Measurements from ENCODE around the gene CAMK2A.

CAMK2A gene

DNA sequence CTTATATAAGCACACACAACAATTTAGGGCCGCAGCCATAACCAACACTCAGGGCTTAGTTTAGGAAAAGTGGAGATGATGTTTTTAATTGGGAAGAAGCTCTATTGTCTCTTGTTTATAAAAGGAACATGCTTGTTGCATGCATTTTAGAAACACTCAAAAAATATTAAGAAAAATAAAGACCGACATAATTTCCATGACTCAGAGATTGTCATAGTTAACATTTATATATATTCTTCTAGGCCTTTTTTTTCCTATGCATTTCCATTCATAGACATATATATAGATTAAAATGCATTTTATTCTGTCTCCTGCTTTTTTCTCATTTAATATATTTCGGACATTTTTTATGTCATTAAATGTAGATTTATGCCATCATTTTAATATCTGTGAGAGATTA is 26.7 kb upstream of the CAMK2A start:
- DNase-seq (ENCODE audit: low read depth): no peak

DNA sequence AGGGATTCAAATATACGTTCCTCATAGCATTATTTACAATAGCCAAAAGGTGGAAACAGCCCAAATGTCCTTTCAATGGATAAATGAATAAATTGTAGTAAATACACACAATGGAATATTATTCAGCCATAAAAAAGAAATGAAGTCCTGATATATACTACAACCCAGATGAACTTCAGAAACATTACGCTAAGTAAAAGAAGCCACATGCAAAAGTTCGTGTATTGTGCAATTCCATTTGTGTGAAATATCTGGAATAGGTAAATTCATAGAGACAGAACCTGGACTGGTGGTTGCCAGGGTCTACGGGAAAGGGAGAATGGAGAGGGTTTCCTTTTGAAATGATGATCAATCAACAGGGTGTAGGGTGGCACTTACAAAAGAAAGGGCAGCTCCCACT is 25.7 kb upstream of the CAMK2A start:
- DNase-seq (ENCODE audit: low read depth): no peak

DNA sequence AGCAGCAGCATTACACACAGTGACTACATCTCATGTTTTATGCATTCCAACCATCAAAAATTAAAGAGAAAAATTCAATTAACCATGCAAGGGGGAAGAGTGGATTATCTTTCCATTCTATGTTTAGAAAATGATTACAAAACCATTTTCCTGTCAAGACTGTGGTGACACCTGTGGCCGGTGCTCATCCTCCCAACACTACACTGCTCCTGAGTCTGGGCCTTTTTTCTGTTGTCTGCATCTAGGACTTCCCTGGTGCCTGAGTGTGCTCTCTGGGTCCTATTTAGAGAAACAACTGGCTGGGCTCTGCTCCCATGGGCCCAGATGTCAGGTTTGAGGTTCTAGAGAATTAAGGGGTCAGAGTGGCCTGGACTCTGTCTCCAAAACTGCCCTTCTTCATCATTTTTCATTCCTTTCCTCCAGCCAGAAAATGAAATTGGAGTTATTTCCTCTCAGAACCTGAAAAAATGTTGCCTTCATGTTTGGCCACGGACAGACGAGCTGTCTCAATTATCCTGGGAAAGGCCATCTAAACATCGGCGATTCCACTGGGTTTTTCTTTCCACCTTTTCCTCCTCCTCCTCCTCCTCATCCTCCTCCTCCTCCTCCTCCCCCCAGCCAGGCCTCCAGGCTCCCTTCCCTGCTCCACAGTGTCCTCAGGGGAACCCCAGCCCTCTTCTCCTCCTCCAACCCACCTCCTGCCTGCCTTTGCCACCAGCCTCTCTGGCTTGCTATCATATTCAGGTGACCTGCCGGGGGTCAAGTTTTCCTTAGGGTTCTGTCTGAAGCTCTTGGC is 24.5 kb upstream of the CAMK2A start:
- DNase-seq (ENCODE audit: low read depth): no peak

DNA sequence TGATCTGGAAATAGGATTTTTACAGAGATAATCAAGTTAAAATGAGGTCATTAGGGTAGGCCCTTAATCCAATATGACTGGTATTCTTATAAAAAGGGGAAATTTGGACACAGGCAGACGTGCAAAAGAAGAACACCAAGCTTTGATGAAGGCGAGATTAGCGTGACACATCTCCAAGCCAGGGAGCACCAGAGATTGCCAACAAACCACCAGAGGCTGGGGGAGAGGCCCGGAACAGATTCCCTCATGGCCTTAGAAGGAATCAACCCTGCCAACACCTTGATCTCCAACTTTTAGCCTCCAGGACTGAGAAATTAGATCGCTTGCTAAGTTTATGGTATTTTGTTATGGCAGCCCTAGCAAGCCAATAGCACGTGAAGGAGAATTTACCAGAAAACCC is 23.9 kb upstream of the CAMK2A start:
- DNase-seq (ENCODE audit: low read depth): no peak

DNA sequence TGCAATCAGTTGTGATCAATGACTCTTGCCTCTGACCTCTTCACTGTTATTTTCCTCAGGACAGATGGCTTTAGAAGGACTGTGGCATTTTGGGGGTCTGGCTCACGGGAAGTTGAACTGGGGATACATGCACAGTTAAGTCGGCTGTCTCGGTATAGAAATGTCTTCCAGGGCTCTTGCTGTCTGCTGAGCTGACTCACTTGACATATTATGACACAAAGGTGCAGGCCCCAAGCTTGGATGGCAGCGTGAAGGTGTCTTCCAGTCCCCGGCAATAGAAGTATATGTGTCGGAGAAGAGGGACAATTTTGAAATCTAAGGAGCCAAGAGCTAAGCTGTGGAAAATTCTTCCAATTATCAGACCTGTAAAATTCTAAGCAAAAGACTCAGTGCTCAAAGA is 22.9 kb upstream of the CAMK2A start:
- DNase-seq (ENCODE audit: low read depth): no peak

DNA sequence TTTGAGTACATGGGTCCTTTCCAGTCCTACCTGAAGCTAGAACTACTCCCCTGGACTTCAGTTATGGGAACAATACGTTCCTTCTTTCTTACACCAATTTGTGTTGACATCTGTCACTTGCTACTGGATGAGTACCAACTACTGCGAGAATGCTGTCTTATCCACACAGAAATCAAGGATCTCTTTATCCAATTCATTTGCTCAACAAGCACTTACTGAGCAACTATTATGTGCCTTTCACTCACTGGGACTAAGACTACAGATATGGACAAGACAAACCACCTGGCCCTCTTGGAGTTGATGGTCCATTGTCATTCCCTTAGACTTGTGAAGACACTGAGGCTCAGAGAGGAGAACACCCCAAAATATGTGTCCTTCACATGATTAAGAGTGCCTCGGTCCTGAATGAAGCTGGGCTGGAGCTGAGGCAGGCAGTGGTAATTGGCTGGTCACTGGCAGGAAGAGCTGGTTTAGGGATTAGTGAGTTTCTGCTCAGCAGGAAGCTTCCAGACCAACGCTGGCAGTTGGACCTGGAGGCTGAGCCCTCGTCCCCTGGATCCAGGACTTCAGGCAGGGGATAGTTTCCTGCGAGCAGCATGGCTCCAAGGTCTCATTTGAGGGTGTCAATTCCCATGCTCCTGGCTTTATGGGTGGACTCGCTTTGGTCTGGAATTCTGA is 21.6 kb upstream of the CAMK2A start:
- DNase-seq (ENCODE audit: low read depth): no peak

DNA sequence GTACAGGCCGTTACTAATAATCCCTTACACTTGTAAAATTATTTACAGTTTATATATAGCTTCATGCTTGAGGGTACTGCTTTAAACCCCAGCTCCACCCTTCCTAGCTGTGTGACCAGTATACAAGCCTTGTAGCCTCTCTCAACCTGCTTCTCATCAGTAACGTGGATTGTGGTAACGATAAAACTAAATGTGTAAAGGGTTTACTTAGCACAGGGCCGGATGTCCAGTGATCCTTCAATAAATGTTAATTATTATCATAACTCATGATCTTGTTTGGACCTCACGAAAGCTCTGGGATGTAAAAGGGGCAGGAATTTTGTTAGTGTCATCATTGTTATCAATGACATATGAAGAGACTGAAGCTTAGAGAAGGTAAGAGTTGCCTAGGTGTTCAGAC is 20.7 kb upstream of the CAMK2A start:
- DNase-seq (ENCODE audit: low read depth): no peak

DNA sequence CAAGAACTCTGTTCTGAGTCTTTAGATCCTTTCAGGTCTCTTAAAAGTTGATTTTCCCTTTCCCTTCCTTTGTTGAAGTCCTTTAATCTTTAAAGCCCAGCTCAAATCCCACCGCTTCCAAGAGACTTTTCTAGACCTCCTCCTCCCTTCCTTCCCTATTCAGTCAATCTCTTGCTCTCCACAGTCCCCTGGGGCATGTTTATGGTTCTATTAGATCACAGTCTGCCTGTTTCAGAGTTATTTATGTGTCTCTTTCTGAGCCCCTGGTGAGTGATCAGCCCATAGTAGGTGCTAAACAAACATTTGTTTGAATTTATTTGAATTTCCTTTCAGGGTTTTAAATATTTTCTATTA is 20.3 kb upstream of the CAMK2A start:
- DNase-seq (ENCODE audit: low read depth): no peak

DNA sequence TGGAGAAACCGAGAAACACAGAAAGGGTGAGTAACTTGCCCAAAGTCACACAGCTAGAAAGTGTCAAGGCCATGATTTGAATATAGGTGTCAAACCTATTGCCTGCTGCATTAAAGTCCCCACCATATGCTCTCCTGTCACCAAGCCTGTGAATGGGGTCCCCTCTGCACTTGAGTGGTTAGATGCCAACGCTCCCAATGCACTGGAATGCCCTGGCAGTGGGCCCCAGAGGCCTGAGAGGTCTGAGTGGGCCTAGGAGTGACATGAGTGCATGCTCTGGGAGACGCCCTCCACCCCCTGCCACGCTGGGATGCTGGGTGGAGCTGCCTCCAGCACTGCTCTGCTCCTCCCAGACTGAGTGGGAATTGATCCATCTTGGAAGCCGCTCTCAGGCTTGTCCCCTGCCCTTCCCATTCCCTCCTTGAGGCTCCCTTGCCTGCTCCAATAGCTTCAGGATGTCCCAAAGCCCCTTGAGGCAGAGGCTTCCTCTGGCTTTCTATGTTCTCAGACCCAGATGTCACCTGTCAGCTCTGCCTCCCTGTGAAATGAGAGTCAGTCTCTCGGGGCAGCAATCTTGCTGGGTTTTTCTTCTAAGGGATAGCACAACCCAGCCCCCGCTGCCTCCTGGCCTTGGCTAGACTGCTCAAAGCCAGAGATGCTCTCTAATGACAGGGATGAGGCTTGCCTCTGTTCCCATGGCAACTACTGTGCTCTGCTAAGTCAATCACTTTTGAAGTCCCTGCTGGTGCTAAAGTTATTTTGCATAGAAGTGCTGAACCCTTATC is 19.7 kb upstream of the CAMK2A start:
- no peak for DNase-seq (ENCODE audit: low read depth)

DNA sequence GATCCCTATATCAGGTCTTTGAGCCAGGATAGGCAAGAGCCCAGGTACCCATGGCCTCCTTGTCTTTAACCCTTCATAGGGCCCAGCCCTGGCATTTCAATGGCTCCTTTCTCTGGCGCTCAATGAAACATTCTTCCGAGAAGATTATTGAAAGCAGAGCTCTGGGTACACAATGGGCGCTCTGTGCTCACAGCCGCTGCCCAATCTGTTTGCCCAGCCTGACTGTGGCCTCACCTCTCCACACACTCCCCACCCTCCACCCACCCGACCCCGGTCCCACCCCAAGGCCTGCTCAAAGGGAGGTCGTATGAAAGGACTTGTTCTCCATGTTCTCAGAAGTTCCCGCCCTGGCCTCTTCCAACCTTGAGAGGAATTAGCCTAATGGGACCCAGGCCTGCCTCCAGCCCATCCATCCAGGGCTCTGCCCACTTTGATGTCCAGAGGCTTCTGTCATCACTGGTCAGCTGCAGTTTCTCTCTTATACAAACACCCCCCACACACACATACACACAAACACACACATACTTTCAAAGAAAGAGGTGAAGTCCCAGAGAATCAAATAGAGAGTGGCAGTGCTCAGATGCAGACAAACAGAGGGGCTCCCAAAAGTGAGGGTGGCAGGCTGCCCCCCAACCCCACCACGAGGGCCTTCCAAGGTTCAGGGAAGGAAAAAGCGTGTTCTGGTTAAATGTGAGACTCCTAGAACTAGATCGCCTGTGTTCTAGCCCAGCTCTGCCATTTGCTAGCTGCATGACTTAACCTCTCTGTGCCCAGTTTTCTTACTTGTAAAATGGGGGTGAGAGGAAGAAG is 18.2 kb upstream of the CAMK2A start:
- DNase-seq (ENCODE audit: low read depth): no peak

DNA sequence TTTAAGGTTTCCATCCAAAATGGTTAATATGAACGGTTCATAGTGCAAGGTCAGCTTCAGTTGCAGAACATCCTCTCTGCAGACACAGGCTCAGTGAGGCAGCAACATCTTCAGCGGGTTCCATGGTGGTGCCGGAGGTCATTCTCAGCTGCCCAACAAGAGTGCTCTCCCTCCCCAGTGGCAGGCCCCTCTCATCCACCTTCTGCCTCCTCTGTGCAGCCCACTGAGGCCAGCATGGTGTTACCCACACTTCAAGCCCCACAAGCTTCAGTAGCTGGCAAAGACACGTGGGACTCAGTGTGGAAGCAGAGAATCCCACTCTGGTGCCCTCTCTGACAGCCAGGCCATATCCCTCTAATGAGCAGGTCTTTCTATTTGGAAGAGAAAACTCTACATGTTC is 17.2 kb upstream of the CAMK2A start:
- DNase-seq (ENCODE audit: low read depth): no peak

DNA sequence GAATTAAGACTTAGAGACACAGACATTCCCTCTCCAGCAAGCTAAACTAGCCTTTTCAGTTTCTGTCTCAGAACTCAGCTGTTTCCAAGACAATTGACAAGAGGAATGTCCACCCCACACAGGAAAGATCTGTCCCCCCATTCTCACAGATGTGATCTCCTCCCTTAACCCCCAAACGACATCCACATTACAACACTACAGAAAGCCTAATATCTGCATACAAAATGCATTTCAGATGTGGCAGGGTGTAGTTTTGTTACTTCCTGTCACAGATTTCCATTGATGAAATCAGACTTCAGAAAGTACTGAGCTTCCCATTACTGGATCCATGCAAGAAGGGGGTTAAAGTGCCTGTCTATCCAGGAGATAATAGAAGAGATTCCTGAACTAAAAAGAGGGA is 16.0 kb upstream of the CAMK2A start:
- DNase-seq (ENCODE audit: low read depth): no peak

DNA sequence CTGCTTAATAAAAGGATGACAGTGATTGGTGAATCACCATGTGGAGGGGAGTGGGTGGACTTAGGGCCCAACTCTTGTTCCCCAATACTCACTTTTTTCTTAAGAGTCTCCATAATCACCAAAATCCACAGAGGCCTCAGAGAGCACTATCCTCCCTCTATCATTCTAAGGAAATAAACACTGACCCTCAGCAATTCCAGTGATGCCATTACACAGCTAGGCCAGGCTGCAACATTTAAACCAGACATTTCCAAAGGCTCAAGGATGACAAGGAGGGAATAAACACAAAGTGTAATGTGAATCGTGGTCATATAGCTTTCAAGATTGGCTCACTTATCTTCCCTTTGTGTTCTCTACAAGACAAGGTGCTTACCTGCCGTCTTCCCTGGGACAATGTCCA is 15.5 kb upstream of the CAMK2A start:
- DNase-seq (ENCODE audit: low read depth): no peak

DNA sequence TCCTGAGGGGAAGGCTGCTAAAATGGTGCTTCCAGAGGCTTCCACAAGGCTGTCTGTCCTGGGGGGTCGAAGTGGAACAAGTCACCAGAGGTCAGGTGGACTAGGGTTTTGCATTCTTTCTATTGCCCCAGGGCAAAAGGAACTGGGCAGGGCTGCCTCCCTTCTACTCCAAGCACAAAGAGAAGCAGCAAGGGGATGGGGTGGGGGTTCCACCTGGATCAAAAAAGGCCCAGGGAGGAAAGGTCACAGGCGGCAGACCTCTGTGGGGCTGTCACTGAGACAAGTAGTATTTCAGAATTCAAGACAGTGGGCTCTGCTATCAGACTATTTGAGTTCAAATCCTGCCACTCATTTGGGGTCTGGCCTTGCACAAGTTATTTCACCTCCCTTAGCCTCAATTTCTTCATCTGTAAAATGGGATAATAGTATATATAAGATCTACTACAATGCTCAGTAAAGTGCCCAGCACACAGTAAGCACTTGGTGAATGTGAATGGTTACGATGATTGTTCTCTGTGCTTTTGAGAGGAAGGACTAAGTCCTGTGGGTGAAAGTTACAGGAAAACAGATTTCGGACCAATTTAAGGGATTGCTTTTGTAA is 15.0 kb upstream of the CAMK2A start:
- DNase-seq (ENCODE audit: low read depth): no peak

DNA sequence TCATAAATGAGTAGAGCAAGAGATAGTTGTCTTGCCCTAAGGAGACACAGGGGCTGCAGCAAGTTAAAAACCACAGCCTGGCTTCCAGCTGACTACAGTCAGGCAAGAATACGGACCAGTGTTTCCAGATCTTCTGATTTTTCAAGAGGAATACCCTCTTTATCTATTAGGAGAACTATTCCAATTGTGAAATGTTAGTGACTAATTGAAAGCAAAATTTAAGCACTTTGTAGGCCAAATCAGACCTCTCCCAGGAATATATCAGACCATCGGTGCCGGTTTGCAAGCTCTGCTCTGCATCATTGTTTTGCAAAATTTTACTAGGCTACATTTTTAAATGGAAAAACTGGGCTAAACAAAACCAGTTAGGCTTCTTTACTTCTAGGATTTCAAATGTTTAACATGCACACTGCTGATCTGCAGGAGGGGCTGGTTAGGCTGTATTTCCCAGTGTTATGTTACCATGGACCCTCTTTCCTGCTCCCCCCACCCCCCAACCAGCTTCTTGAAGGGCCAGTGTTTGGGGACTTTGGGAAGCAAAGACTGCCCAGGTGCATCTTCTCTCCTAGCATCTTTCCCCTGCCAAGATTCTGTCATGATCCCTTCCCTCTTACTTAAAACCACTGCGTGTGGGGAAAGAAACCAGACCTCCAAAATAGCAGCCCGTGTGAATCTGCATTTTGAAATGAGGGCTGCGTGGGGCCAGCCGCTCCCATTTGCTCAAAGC is 14.2 kb upstream of the CAMK2A start:
- no peak for DNase-seq (ENCODE audit: low read depth)

DNA sequence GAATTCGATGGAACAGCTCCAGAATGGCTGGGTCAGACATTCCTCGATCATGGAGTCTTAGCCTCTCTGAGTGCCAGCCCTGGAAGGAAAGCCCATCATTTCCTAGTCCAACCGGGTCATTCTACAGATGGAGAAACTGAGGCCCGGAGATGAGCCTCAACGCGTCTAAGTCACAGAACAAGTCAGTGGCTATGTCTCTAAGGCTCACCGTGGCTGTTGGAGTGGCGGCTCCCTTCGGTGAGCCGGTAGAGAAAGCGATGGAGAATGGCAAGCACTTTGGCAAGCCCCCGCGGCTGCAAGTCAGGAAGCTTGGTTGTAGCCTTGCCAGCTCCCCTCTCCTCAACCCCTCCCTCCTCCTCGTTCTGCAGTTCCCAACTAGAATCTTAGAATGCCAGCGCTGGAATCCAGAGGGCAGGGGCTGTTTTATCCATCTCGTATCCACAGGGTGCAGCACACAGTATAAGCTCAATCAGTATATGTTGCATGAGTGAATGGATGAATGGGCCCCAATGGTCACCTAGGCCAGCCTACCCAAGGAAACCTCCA is 13.6 kb upstream of the CAMK2A start:
- no peak for DNase-seq (ENCODE audit: low read depth)

DNA sequence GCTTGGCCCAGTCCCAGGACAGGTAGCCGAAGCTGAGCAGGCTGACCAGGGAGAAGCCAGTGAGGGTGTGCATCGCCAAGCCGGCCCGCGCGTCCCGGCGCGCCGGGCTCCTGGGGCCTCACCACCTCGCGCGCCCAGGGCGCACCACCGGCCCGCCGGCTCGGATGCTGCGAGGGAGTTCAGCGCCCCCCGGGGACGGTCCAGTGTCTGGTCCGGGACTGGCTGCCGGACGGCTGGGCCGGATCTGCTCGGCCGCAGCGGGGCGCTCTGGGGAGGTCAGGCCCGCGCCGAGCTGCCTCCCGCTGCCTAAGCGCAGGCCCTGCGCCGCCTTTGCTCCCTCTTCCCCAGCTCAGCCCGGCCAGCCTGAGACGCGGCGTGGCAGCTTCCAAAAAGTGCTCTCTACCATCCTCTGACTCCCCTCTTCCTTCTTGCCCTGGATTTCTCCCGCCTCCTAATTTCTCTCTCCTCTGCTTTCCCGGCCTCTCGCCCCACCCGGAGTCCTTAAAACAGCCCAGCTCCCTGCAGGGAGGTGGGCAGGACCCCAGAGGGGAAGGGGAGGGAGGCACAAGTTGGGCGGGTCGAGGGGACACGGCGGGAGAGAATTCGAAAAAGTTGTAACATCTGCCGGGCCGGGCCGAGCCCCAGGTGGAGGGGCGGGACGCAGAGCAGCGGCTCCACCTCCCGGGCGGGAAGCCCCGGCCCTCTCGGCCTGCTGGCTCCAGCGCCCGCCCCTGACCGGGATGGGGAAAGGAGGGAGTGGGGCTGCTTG is 12.9 kb upstream of the CAMK2A start, which contains the start of gene ARSI:
TSS of gene ARSI (minus strand) at position 605 of the 769 bp plus-strand sequence. CDS start at position 73, 532 bp downstream.
- DNase-seq (ENCODE audit: low read depth): no peak

DNA sequence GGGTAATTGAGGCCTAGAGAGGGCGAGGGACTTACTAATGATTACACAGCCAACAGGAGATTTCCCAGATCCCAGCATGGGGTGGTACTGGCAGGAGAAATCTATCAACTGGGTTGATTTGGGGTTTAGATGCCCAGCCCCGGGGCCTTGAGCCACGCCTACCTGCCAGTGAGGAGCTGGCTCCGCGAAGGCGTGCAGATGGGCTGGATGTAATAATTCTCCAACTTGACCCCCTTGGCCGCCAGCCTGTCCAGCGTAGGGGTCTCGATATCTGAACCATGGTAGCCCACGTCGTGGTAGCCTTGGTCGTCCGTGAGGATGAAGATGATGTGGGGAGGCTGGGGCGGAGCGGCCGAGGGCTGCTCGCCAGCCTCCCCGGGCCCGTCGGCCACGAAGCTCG is 12.3 kb upstream of the CAMK2A start:
- no peak for DNase-seq (ENCODE audit: low read depth)

DNA sequence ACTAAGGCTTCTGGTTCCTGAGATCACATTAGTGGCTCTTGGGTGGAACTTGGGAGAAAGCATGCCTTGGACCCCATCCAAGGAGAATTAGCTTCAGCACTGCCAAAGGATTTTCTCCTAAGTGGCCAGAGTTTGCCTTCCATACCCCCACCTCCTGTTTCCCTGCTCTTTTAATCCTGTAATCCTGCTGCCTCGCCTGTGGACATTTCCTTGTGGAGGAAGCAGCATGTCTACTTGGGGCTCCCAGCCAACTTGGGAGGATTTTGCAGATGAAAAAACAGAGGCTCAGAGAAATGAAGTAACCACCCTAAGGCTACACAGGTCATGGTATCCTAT is 11.6 kb upstream of the CAMK2A start:
- DNase-seq (ENCODE audit: low read depth): no peak

DNA sequence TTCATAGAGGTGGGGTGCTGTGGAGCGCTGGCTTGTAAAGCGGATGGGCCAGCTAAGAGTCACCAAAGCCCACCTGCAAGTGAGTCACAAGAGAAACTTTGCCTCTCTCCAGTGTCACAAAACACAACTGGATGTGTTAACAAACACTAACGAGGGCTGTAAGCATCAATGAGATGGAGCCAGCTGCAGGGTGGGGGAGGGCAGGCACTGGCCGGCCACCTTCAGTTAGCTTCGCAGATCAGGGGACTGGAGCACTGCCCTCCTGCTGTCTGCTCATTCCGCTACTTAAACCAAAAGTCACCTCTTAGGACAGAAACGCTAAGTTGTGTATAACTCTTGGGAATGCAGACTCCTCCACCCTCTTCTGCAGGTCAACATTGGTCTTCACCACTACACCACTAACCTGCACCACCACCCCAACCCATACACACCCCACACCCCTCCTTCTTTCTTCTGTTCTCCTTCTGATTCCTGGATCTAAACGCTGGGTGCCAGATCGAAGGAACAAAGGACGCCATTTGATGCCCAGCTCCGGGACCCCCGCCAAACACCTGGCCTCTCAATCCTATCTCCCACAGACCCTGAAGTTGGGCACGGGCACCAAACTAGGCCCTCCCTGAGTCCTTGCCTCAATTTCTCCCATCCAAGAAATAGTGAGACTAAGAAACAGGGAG is 11.1 kb upstream of the CAMK2A start:
- DNase-seq (ENCODE audit: low read depth): no peak
